ELR (cell line): ENCODE results near the gene LMO3.

Experiments used
- DNase-seq: peaks from one replicate; pipeline ENCODE4 v3.0.0-alpha.2; 2015; ENCODE audit warnings: low read depth

The LMO3 gene

GRCh38 chr12:16600525-16600924, 5.4 kb downstream of the LMO3 start:
- DNase-seq = no peak

GRCh38 chr12:16599081-16599480, 6.9 kb downstream of the LMO3 start:
- no peak for DNase-seq

- DNase-seq = no peak
These were observed 11.2 kb downstream of the LMO3 start for GRCh38 chr12:16594797-16595196.

GRCh38 chr12:16593546-16593945, 12.4 kb downstream of the LMO3 start:
- no peak for DNase-seq

GRCh38 chr12:16590645-16591044, 15.3 kb downstream of the LMO3 start:
- no peak for DNase-seq

- no peak for DNase-seq
These were observed 17.1 kb downstream of the LMO3 start for GRCh38 chr12:16588812-16589211.

- no peak for DNase-seq
These were observed 18.4 kb downstream of the LMO3 start for GRCh38 chr12:16587514-16587913.

GRCh38 chr12:16587110-16587453, 18.9 kb downstream of the LMO3 start:
- no peak for DNase-seq

GRCh38 chr12:16586350-16587109, 19.4 kb downstream of the LMO3 start:
- DNase-seq = no peak

- DNase-seq = no peak
These were observed 20.2 kb downstream of the LMO3 start for GRCh38 chr12:16585781-16586180.

GRCh38 chr12:16583969-16584745, 21.8 kb downstream of the LMO3 start:
- no peak for DNase-seq

- DNase-seq = no peak
These were observed 24.5 kb downstream of the LMO3 start for GRCh38 chr12:16581416-16581815.

- DNase-seq = no peak
These were observed 26.9 kb downstream of the LMO3 start for GRCh38 chr12:16579041-16579440.

- DNase-seq = no peak
These were observed 32.4 kb downstream of the LMO3 start for GRCh38 chr12:16573398-16574077.

- no peak for DNase-seq
These were observed 37.1 kb downstream of the LMO3 start for GRCh38 chr12:16568873-16569272.

GRCh38 chr12:16564675-16565074, 41.3 kb downstream of the LMO3 start:
- no peak for DNase-seq

- no peak for DNase-seq
These were observed 42.5 kb downstream of the LMO3 start for GRCh38 chr12:16563504-16563903.

- DNase-seq = no peak
These were observed 43.0 kb downstream of the LMO3 start for GRCh38 chr12:16562921-16563320.

- no peak for DNase-seq
These were observed 43.5 kb downstream of the LMO3 start for GRCh38 chr12:16562435-16562834.

GRCh38 chr12:16560273-16560672, 45.7 kb downstream of the LMO3 start:
- DNase-seq = no peak

- DNase-seq = no peak
These were observed 50.3 kb downstream of the LMO3 start for GRCh38 chr12:16555630-16556029.

- DNase-seq = no peak
These were observed 52.5 kb downstream of the LMO3 start for GRCh38 chr12:16553457-16553856.

GRCh38 chr12:16552301-16552700, 53.7 kb downstream of the LMO3 start:
- no peak for DNase-seq
